ENCODE results near the gene PSMB7.

GRCh38 chr9:124442379-124442778 is 27.1 kb upstream of the PSMB7 start:
- no peak for TF ChIP-seq REST (IDR thresholded peaks at IDR 0.05; ENCODE audit: low read depth)
- no peak for TF ChIP-seq TCF12 (IDR thresholded peaks at IDR 0.05; ENCODE audit: low read depth)
- TF ChIP-seq EP300 (IDR thresholded peaks at IDR 0.05; ENCODE audit: borderline replicate concordance), result no peak
- no peak for TF ChIP-seq TAF1 (IDR thresholded peaks at IDR 0.05; ENCODE audit: low read depth)
- no peak for TF ChIP-seq MAX (IDR thresholded peaks at IDR 0.05)
- no peak for TF ChIP-seq ZBTB7A (IDR thresholded peaks at IDR 0.05; ENCODE audit: low read depth)
- no peak for TF ChIP-seq YY1 (IDR thresholded peaks at IDR 0.05; ENCODE audit: low read depth)
- no peak for TF ChIP-seq NFIC (IDR thresholded peaks at IDR 0.05)
- no peak for TF ChIP-seq RAD21 (IDR thresholded peaks at IDR 0.05; ENCODE audit: low read depth)
- no peak for TF ChIP-seq USF1 (IDR thresholded peaks at IDR 0.05)
- no peak for TF ChIP-seq CREB1 (IDR thresholded peaks at IDR 0.05; ENCODE audit: low read depth)
